ENCODE measurements around the gene LEKR1. TPM values are rescaled to one million over a fixed set of nuclear protein-coding genes. Genes with fewer than 3 reads are reported as not detected.

The LEKR1 gene
- total RNA-seq, 5 donors from 2014 or later (not counting 1 experiment from before 2014, with no cell fraction given) = 1.2 to 3.6 (median 2.8) TPM

- ChIA-PET CTCF (interaction anchor here in 1 of 2 donors (1.4 kb wide), 1 partner anchor 86 kb away, joined by 5 read pairs; no protein-coding TSS in a partner anchor), POLR2A (no interaction called here)
- no peaks in the 10 kb centered on the region for H3K9me3 ChIP-seq
- Mint-ChIP-seq H3K4me3 (no peak overlapping the region), H3K9me3 (no peaks in the 10 kb centered on the region), H3K4me1 (no peaks in the 10 kb centered on the region), H3K27ac (no peak overlapping the region), H3K27me3 (peaks cover 4 to 10% of the 10 kb centered on the region in 2 donors), H3K36me3 (no peaks in the 10 kb centered on the region)
- H3K4me3 ChIP-seq (ENCODE audit: control insufficient read depth in 1 of 2, extremely low read depth in 1 of 2, low read length in 1 of 2) = no peak overlapping the region
- no peaks in the 10 kb centered on the region for H3K4me1 ChIP-seq (ENCODE audit: control insufficient read depth in 1 of 2, extremely low read depth in 1 of 2, insufficient read depth in 2 of 2, low read length in 2 of 2)
- 88% methylated on average over 1 of the region's 3 CpGs for WGBS (ENCODE audit: insufficient coverage)
- DNase-seq (no peak), ATAC-seq (replicated peaks in 1 of 4) (no peak)
- no peaks in the 10 kb centered on the region for H3K36me3 ChIP-seq (ENCODE audit: control insufficient read depth in 2 of 2, extremely low read depth in 1 of 2, insufficient read depth in 1 of 2, low read length in 1 of 2)
- peaks cover 0 to 4% of the 10 kb centered on the region in 2 experiments for H3K27me3 ChIP-seq (replicated peaks in 1 of 2; ENCODE audit: control insufficient read depth in 2 of 2, extremely low read depth in 1 of 2, insufficient read depth in 2 of 2, low read length in 1 of 2)
- H3K27ac ChIP-seq (ENCODE audit: low read length) = no peak overlapping the region
Observed at GRCh38 chr3:157051055-157051454, 224.9 kb downstream of the LEKR1 start.

DNA sequence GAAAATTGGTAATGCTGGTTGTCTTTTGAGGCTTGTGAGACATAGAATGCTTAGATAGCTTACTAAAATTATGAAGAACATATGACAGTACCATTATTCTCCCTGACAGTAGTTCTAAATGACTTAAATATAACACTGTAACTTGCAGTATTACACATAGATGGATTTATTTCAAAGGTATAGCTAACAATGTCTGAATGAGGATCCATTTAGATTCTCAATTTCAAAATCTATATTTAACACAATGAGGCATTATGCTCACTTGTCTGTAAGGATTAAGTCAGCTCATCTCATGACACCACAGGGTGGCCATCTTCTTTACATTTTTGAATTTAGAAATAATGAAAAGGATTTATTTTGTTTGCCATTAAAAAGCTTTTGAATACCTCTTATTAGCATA, 225.4 kb downstream of the LEKR1 start:
- H3K27ac ChIP-seq (ENCODE audit: low read length) = no peak overlapping the region
- ChIA-PET POLR2A (interaction anchor here in 1 of 2 donors (0.6 kb wide), 1 partner anchor 914 kb away, joined by 3 read pairs; no protein-coding TSS in a partner anchor), CTCF (interaction anchor here in 1 of 2 donors (1.4 kb wide), 1 partner anchor 86 kb away, joined by 5 read pairs; no protein-coding TSS in a partner anchor)
- ATAC-seq (replicated peaks in 1 of 4) (no peak), DNase-seq (no peak)
- H3K36me3 ChIP-seq (ENCODE audit: control insufficient read depth in 2 of 2, extremely low read depth in 1 of 2, insufficient read depth in 1 of 2, low read length in 1 of 2) = no peaks in the 10 kb centered on the region
- no peaks in the 10 kb centered on the region for H3K9me3 ChIP-seq
- no peak overlapping the region for H3K4me3 Mint-ChIP-seq
- H3K4me3 ChIP-seq (ENCODE audit: control insufficient read depth in 1 of 2, extremely low read depth in 1 of 2, low read length in 1 of 2) = no peak overlapping the region
- H3K27me3 ChIP-seq (replicated peaks in 1 of 2; ENCODE audit: control insufficient read depth in 2 of 2, extremely low read depth in 1 of 2, insufficient read depth in 2 of 2, low read length in 1 of 2) = peaks cover 0 to 4% of the 10 kb centered on the region in 2 experiments
- H3K27ac Mint-ChIP-seq = no peak overlapping the region
- no peaks in the 10 kb centered on the region for H3K4me1 ChIP-seq (ENCODE audit: control insufficient read depth in 1 of 2, extremely low read depth in 1 of 2, insufficient read depth in 2 of 2, low read length in 2 of 2)
- H3K9me3 Mint-ChIP-seq = no peaks in the 10 kb centered on the region
- no peaks in the 10 kb centered on the region for H3K36me3 Mint-ChIP-seq
- peaks cover 4 to 10% of the 10 kb centered on the region in 2 donors for H3K27me3 Mint-ChIP-seq
- no peaks in the 10 kb centered on the region for H3K4me1 Mint-ChIP-seq

- 88% methylated on average over 1 of the region's 1 CpG for WGBS (ENCODE audit: insufficient coverage)
- Histone ChIP-seq H3K36me3 (ENCODE audit: control insufficient read depth in 2 of 2, extremely low read depth in 1 of 2, insufficient read depth in 1 of 2, low read length in 1 of 2) (no peaks in the 10 kb centered on the region), H3K4me3 (ENCODE audit: control insufficient read depth in 1 of 2, extremely low read depth in 1 of 2, low read length in 1 of 2) (no peak overlapping the region), H3K4me1 (ENCODE audit: control insufficient read depth in 1 of 2, extremely low read depth in 1 of 2, insufficient read depth in 2 of 2, low read length in 2 of 2) (no peaks in the 10 kb centered on the region), H3K27me3 (replicated peaks in 1 of 2; ENCODE audit: control insufficient read depth in 2 of 2, extremely low read depth in 1 of 2, insufficient read depth in 2 of 2, low read length in 1 of 2) (peaks cover 0 to 4% of the 10 kb centered on the region in 2 experiments), H3K27ac (ENCODE audit: low read length) (no peak overlapping the region), H3K9me3 (no peaks in the 10 kb centered on the region)
- ATAC-seq (replicated peaks in 1 of 4) (no peak), DNase-seq (no peak)
- Mint-ChIP-seq H3K4me3 (no peak overlapping the region), H3K36me3 (no peaks in the 10 kb centered on the region), H3K9me3 (no peaks in the 10 kb centered on the region), H3K27ac (no peak overlapping the region), H3K4me1 (no peaks in the 10 kb centered on the region), H3K27me3 (peaks cover 6 to 11% of the 10 kb centered on the region in 2 donors)
- ChIA-PET POLR2A (interaction anchor here in 1 of 2 donors (0.5 kb wide), 1 partner anchor 313 kb away, joined by 4 read pairs; no protein-coding TSS in a partner anchor), CTCF (interaction anchor here in 1 of 2 donors (1.0 kb wide), 1 partner anchor 11 kb away, joined by 3 read pairs; no protein-coding TSS in a partner anchor)
Observed at GRCh38 chr3:157056035-157056434, 229.9 kb downstream of the LEKR1 start.

DNA sequence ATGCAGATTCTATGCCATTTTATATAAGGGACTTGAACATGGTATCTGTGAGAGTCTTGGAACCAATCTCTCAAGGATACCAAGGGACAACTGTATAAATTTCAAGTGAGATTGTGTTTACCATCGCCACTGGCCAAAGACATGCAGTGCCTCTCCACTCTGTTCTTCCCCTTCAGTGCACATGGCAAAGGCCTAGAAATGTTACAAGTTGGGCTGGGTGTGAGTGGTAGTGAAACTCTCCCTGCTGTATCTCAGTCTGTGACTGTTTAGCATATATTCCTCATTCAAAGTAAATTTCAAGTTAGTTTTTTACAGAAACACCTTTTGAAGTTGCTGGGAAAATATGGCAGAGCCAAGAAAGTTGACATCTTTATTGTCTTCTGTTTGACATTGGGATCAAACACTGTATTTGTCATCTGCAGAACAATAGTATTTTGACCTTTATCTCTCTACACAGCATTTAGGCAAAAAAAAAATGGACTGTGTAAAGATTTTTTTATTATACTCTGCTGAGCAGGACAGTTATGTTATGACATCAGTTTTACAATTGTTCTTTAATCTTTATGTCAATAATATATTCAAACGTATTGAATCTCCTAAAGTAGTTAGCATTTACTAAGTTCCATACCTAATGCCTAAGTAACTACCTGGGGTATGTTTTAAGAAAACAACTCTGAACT, 232.4 kb downstream of the LEKR1 start:
- ChIA-PET CTCF (no interaction called here), POLR2A (no interaction called here)
- Mint-ChIP-seq H3K36me3 (no peaks in the 10 kb centered on the region), H3K4me1 (no peaks in the 10 kb centered on the region), H3K27me3 (peaks cover 8 to 14% of the 10 kb centered on the region in 2 donors), H3K9me3 (no peaks in the 10 kb centered on the region), H3K27ac (no peak overlapping the region), H3K4me3 (no peak overlapping the region)
- H3K27me3 ChIP-seq (replicated peaks in 1 of 2; ENCODE audit: control insufficient read depth in 2 of 2, extremely low read depth in 1 of 2, insufficient read depth in 2 of 2, low read length in 1 of 2) = peaks cover 0 to 4% of the 10 kb centered on the region in 2 experiments
- WGBS (ENCODE audit: insufficient coverage) = no CpG with 5 or more reads among the region's 2 CpGs
- H3K36me3 ChIP-seq (ENCODE audit: control insufficient read depth in 2 of 2, extremely low read depth in 1 of 2, insufficient read depth in 1 of 2, low read length in 1 of 2) = no peaks in the 10 kb centered on the region
- H3K4me3 ChIP-seq (ENCODE audit: control insufficient read depth in 1 of 2, extremely low read depth in 1 of 2, low read length in 1 of 2) = no peak overlapping the region
- ATAC-seq (replicated peaks in 1 of 4) (no peak), DNase-seq (no peak)
- H3K9me3 ChIP-seq = no peaks in the 10 kb centered on the region
- H3K4me1 ChIP-seq (ENCODE audit: control insufficient read depth in 1 of 2, extremely low read depth in 1 of 2, insufficient read depth in 2 of 2, low read length in 2 of 2) = no peaks in the 10 kb centered on the region
- no peak overlapping the region for H3K27ac ChIP-seq (ENCODE audit: low read length)

GRCh38 chr3:157059181-157059580, 233.0 kb downstream of the LEKR1 start:
- Histone ChIP-seq H3K27ac (ENCODE audit: low read length) (no peak overlapping the region), H3K4me1 (ENCODE audit: control insufficient read depth in 1 of 2, extremely low read depth in 1 of 2, insufficient read depth in 2 of 2, low read length in 2 of 2) (no peaks in the 10 kb centered on the region), H3K27me3 (replicated peaks in 1 of 2; ENCODE audit: control insufficient read depth in 2 of 2, extremely low read depth in 1 of 2, insufficient read depth in 2 of 2, low read length in 1 of 2) (peaks cover 0 to 4% of the 10 kb centered on the region in 2 experiments), H3K4me3 (ENCODE audit: control insufficient read depth in 1 of 2, extremely low read depth in 1 of 2, low read length in 1 of 2) (no peak overlapping the region), H3K36me3 (ENCODE audit: control insufficient read depth in 2 of 2, extremely low read depth in 1 of 2, insufficient read depth in 1 of 2, low read length in 1 of 2) (no peaks in the 10 kb centered on the region), H3K9me3 (no peaks in the 10 kb centered on the region)
- H3K4me3 Mint-ChIP-seq = no peak overlapping the region
- POLR2A ChIA-PET = no interaction called here
- H3K27me3 Mint-ChIP-seq = peaks cover 8 to 14% of the 10 kb centered on the region in 2 donors
- H3K36me3 Mint-ChIP-seq = no peaks in the 10 kb centered on the region
- no peak overlapping the region for H3K27ac Mint-ChIP-seq
- H3K4me1 Mint-ChIP-seq = peaks cover 0 to under 1% (median 0%) of the 10 kb centered on the region in 3 donors
- H3K9me3 Mint-ChIP-seq = no peaks in the 10 kb centered on the region
- CTCF ChIA-PET = no interaction called here
- DNase-seq (no peak), ATAC-seq (replicated peaks in 1 of 4) (no peak)
- no CpG with 5 or more reads among the region's 1 CpG for WGBS (ENCODE audit: insufficient coverage)

GRCh38 chr3:157059661-157060060, 233.5 kb downstream of the LEKR1 start:
- no peaks in the 10 kb centered on the region for H3K4me1 ChIP-seq (ENCODE audit: control insufficient read depth in 1 of 2, extremely low read depth in 1 of 2, insufficient read depth in 2 of 2, low read length in 2 of 2)
- no peak overlapping the region for H3K27ac Mint-ChIP-seq
- DNase-seq = no peak
- no peaks in the 10 kb centered on the region for H3K9me3 Mint-ChIP-seq
- no peaks in the 10 kb centered on the region for H3K36me3 Mint-ChIP-seq
- no peaks in the 10 kb centered on the region for H3K9me3 ChIP-seq
- peaks cover 8 to 14% of the 10 kb centered on the region in 2 donors for H3K27me3 Mint-ChIP-seq
- ATAC-seq (replicated peaks in 1 of 4) = no peak
- H3K4me3 ChIP-seq (ENCODE audit: control insufficient read depth in 1 of 2, extremely low read depth in 1 of 2, low read length in 1 of 2) = no peak overlapping the region
- H3K4me3 Mint-ChIP-seq = no peak overlapping the region
- no peak overlapping the region for H3K27ac ChIP-seq (ENCODE audit: low read length)
- ChIA-PET CTCF (no interaction called here), POLR2A (no interaction called here)
- H3K4me1 Mint-ChIP-seq = peaks cover 0 to 3% (median 0%) of the 10 kb centered on the region in 3 donors
- H3K36me3 ChIP-seq (ENCODE audit: control insufficient read depth in 2 of 2, extremely low read depth in 1 of 2, insufficient read depth in 1 of 2, low read length in 1 of 2) = no peaks in the 10 kb centered on the region
- H3K27me3 ChIP-seq (replicated peaks in 1 of 2; ENCODE audit: control insufficient read depth in 2 of 2, extremely low read depth in 1 of 2, insufficient read depth in 2 of 2, low read length in 1 of 2) = peaks cover 0 to 4% of the 10 kb centered on the region in 2 experiments
